HG03103 (cell line): ENCODE data around the gene ABHD16A.

Experiments
- ATAC-seq: cut with Tn5 transposase; IDR thresholded peaks from one replicate; pipeline ENCODE4 v1.9.1; 2021; ENCODE audit warnings: low read depth; ENCODE audit not compliant: unreplicated experiment

Gene ABHD16A

GRCh38 chr6:31663961-31664789 lies 38.9 kb downstream of the ABHD16A start:
- no peak for ATAC-seq

GRCh38 chr6:31663126-31663960 lies 39.8 kb downstream of the ABHD16A start:
- ATAC-seq = no peak

- no peak for ATAC-seq
These were observed 40.9 kb downstream of the ABHD16A start for GRCh38 chr6:31662124-31662723.

- ATAC-seq = no peak
These were observed 41.6 kb downstream of the ABHD16A start for GRCh38 chr6:31661262-31662123.

- no peak for ATAC-seq
These were observed 42.5 kb downstream of the ABHD16A start, which contains the start of gene C6orf47 for GRCh38 chr6:31660381-31661261. C6orf47 (minus strand) TSS chr6:31660778; CDS start chr6:31659947, 831 bp downstream.

- ATAC-seq = no peak
These were observed 43.3 kb downstream of the ABHD16A start for GRCh38 chr6:31659649-31660380.

- no peak for ATAC-seq
These were observed 44.0 kb downstream of the ABHD16A start for GRCh38 chr6:31658983-31659648.

- ATAC-seq = no peak
These were observed 44.9 kb downstream of the ABHD16A start for GRCh38 chr6:31658158-31658688.

- ATAC-seq = no peak
These were observed 45.5 kb downstream of the ABHD16A start for GRCh38 chr6:31657406-31658157.

- no peak for ATAC-seq
These were observed 47.5 kb downstream of the ABHD16A start, which contains the start of gene APOM for GRCh38 chr6:31655349-31656237. APOM (plus strand) TSS chr6:31655894; CDS start chr6:31655967, 73 bp downstream.

GRCh38 chr6:31654574-31655348 lies 48.4 kb downstream of the ABHD16A start:
- ATAC-seq = no peak

- ATAC-seq = peak; percentile 49
These were observed 50.0 kb downstream of the ABHD16A start for GRCh38 chr6:31652925-31653724.

GRCh38 chr6:31651602-31652191 lies 51.4 kb downstream of the ABHD16A start:
- peak; percentile 26 for ATAC-seq

- no peak for ATAC-seq
These were observed 57.8 kb downstream of the ABHD16A start for GRCh38 chr6:31645325-31645724.
